OCI-M2 (cell line): ENCODE results near the gene PRDM16.

Experiments
- DNase-seq: peaks from one replicate; lab custom pipeline; 2025; ENCODE audit not compliant: unreplicated experiment; lab: John Stamatoyannopoulos, UW

The PRDM16 gene

DNA sequence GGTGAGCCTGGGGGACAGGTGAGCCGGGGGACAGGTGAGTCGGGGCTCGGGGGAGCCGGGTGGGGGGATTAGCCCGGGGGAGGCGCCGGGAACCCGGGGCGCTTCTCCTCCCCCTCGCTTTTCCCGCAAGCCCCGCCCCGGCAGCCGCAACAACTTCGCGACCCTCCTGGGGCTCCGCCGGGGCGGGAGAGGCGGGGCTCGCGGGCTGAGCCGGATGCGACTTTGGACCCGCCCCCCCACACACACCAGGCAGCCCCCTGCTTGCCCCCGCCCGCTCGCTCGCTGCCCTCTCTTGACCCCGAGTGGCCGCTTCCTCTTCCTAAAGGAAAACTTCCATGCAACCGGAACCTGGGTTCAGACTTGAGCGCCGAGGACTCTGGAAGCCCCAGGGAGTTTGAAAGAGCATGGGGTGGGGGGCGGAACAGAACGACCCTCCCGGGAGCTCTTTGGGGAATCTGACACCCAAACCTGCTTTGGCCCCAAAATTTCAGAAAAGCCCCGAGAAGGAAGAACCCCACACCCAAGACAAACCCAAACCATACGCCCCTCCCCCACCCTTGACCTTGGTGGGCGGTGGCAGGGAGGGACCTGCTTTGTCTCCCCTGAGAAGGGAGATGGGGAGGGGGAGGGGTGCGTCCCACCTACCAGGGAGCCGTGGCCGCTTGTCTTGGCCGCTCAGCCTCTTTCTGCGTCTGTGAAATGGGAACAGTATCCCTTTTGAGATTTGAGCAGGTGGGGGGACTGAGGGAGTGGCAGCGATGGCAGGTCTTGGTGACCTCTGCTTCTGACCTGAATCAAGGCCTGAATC lies 386.0 kb downstream of the PRDM16 start:
- DNase-seq: no peak

DNA sequence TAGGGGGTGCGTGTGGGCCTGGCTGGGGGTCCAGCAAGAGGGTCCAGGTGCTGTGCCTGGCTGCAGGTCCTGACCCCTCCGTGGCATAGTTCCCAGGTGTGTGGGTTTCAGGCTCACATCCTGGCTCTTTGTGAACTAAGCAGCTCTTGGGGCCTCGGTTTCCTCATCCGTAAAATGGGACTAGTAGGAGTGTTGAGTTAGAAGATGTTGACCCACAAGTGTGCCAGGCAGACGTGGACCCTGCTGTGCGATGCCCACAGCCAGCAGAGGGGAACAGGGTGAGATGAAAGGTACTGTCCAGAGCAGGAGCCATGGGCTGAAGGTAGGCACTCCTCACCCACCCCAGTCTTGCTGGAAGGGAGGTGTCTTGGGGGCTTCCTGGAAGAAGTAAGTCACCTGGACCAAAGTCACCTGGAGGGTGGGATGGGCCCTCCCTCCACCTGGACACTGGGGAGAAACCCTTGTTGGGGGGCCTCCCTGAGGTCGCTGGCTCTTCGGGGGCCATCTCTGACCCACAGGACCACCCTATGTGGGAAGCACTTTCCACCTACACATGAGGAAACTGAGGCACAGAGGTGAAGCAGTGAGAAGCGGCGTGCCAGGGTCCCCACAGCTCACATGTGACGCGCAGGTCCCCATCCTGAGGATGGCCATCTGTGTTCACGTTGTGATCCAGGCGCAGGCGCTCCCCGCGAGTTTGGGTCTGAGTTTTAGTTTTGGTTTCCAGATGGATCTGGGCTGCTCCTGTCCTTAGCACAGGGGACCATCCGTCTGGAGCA lies 386.9 kb downstream of the PRDM16 start:
- DNase-seq: no peak

DNA sequence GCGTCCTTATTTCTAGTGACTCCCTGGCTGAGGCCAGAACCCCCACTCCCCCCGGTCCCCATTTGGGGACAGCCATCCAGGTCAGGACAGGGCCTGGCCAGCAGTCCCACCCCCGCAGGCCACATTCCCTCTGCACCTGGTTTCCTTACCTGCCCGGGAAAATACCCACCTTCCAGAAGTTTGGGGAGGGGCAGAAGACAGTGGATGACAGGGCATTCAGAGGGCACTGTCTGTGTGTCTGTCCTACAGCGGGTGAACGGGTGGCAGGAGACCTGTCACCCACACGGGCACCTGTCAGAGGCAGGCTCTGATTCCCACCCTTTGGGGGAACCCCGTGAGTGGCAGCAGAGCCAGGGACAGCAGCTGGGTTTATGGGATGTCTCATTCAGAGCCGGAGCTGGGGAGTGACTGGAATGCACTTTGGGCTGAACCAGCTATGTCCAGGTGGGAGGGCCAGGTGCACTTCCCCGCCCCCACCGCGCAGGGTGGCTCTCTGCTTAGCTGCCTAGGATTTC lies 387.5 kb downstream of the PRDM16 start:
- DNase-seq: no peak

DNA sequence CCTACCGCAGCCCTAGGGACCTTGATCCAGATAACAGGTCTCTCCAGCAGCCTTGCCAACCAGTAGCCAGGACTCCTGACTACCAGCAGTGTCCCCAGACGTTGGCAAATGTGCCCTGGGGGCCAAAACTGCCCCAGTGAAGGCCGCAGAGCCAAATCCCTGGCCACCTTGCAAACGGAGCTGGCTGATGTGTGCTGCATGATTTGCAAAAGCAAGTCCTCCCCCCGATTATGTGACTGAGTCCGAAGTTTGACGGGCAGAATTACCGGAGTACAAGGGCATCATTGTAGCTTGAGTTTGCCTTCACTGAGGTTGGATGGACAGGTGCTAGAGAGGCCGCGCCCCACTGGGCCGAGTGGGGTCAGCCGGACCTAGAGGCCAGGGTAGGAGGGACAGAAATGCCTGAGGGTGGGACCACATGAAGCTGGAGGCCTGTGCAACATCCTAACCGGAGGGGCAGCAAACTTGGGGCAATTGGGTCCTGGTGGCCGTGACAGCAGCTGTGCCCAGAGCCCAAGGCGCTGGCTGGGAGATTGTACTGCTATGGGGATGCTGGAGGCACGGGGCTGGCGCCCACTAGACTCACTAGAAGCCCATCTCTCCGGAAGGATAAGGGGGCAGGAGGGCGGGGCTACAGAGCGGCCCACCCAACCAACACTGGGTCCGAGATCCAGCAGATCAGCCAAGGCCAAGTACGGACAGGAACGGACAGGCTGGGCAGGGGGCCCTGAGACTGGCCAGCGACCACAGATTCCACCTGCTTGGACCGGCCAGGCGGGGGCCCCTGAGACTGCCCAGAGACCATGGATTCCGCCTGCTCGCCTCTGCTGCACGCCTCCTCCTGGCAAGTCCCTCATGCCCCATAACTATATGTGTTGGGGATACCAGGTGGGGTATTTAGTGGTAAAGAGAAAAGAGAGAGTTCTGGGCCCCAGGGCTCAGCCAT lies 388.2 kb downstream of the PRDM16 start:
- DNase-seq: no peak

GRCh38 chr1:3457910-3458883 lies 389.2 kb downstream of the PRDM16 start:
- no peak for DNase-seq

- no peak for DNase-seq
Observed at GRCh38 chr1:3459051-3459908, 390.3 kb downstream of the PRDM16 start.

DNA sequence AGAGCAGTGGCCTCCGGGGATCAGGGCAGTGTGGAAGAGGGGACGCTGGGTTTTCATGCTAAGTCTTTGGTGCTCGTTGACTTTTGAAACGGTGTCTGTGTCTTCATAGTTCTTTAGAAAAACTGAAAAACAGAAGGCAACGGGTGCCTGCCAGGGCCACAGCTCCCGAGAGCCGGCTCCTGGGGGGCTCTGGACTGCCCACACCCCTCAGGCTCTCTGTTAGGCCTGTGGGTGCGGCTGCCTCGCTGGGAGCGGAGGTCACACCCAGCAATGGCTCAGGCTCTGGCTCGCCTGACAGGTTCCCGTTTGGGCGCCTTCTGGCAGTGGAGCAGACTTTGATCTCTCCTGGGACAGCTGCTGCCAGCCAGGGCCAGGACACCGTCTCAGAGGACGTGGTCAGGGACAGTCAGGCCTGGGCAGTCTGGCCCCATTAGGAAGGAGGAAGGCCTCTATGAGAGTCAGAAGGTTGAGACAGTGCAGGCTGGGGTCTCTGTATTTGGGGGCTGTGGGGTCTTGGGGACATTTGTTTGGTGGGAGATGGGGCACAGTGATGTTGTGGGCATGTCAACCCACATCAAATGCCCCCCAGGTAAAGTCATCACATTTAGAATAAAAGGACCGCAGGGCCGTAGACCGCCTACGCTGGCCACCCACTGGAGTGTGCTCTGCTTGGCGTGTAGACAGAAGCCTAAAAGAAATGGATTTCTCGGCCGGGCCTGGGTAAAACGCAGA lies 391.1 kb downstream of the PRDM16 start:
- DNase-seq: no peak

DNA sequence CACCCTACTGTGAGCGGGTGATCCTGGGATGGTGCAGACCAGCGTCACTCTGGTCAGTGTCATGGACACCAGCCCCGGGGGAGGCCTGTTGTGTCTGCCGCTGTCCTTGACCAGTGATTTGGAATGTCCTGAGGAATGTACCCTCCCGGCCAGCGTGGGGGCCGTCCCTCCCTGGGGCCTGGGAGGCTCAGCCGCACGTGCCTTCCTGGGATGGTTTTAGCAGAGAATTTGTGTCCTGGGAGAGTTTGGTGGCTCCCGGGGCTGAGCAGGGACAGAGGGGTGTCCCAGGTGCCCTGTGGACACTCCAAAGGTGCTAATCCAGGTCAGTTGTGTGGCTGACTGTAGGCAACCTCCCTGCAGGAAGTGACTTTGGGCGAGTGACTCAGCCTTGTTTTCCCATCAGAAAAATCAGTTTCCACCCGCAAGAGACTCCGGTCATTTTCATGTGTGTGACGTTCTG lies 391.7 kb downstream of the PRDM16 start:
- no peak for DNase-seq

DNA sequence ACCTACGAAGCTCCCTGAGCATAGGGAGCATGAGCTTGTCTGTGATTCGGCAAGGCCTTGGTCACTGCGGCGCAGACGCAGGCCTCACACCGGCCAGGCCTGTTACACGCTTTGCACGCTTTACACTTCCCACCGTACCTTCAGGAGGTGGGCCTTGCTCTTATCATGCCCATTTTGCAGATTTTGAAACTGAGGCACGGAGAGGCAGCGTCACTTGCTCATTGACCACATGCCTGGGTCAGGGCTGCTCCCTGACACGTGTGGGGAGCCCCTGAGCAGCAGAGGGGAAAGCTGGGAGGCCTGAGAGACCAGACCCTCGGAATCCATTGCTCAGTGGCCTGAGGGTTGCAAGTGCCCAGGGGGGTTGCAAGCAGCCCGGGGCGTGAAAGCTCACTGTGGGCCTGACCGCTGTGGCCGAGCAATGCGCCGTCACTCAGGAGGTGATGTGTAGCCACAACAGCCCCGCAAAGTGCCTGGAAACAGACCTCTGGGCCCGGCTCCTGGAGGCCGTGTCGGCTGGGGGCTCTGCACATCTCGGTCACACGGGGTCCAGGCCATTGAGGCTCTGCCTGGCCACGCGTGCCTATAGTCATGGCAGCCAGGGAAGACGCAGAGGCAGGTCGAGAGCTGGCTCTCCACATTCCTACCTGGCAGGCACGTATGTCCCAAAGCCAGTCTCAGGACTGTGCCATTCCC lies 392.4 kb downstream of the PRDM16 start:
- DNase-seq: no peak

DNA sequence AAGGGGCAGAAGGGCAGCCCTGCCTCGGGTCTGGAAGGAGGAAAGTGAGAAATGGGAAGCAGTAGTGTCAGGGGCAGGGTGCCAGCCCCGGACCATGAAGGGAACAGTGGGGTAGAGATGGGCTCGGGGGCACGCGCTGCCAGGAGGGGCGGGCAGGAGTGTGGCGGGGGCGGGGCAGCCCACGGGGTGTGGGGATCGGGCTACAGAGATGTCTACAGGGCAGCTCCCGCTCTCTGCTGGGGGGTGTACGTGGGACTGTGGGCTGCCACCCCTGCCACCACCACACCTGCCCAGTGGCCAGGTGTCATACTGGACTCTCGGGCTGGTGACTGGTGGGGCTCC lies 392.9 kb downstream of the PRDM16 start:
- no peak for DNase-seq

- DNase-seq: no peak
Observed at GRCh38 chr1:3462356-3463012, 393.5 kb downstream of the PRDM16 start.

DNA sequence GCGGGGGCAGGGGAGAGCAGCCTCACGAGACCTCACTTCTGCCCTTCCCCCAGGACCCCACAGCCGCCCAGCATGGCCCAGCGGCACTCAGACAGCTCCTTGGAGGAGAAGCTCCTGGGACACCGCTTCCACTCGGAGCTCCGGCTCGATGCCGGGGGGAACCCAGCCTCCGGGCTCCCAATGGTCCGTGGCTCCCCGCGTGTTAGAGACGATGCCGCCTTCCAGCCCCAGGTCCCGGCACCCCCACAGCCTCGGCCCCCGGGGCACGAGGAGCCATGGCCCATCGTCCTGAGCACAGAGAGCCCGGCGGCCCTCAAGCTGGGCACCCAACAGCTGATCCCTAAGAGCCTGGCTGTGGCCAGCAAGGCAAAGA lies 394.0 kb downstream of the PRDM16 start:
- DNase-seq: no peak

DNA sequence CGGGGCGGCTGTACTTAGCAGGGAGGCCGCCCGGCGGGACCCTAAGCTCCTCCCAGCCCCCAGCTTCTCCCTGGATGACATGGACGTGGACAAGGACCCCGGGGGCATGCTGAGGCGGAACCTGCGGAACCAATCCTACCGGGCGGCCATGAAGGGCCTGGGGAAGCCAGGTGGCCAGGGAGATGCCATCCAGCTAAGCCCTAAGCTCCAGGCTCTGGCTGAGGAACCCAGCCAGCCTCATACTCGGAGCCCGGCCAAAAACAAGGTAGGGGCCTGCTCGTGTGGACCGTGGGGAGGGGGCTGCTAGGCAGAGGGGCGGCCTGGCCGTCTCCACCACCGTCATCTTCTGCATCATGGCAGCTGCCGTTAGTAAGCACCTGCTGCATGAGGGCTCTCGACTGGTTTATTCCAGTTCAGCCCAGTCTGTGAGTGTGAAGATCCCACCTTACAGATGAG lies 394.4 kb downstream of the PRDM16 start:
- no peak for DNase-seq

DNA sequence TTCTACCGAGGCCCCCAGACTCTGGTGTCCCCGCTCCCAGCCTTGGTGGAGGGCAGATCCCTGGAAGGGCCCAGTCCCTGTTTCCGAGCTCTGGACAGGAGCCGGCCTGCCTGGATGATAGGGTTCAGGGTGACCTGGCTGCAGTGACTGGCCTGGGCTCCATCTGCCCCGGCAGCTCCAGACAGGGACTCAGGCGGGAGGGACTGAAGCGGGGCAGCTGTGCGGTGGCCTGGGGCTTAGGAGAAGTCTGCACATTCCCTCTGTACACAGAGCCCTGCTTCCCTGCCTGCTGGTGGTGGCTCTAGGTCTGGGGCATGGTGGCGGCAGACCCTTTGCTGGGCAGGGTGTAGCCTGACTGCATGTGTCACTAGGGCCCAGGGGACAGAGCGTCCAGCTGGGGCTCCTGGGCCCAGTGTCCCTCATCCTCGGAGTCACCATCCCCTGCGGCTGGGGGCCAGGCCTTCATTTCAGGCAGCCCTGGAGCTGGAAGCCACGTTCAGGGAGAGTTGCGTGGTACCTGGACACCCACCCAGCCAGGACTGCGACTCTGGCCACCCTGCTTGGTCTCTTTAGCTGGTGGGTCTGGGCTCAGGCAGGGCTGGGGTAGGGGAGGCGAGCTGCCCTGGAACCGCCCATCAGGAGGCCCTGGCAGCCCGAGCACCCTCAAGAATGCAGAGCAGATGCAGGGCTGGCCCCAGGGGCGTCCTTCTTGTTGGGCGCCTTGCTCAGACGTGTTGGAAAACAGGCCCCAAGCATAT lies 395.1 kb downstream of the PRDM16 start:
- no peak for DNase-seq

GRCh38 chr1:3464649-3465025 lies 395.6 kb downstream of the PRDM16 start:
- no peak for DNase-seq

- DNase-seq: no peak
Observed at GRCh38 chr1:3465091-3465934, 396.3 kb downstream of the PRDM16 start.
